ENCODE measurements around the gene CLCN1.
"Not testable (repeated sequence)": the region's sequence is repeated elsewhere in the genome, so short reads cannot be mapped to it uniquely, and the experiment has no call there.

Gene CLCN1

DNA sequence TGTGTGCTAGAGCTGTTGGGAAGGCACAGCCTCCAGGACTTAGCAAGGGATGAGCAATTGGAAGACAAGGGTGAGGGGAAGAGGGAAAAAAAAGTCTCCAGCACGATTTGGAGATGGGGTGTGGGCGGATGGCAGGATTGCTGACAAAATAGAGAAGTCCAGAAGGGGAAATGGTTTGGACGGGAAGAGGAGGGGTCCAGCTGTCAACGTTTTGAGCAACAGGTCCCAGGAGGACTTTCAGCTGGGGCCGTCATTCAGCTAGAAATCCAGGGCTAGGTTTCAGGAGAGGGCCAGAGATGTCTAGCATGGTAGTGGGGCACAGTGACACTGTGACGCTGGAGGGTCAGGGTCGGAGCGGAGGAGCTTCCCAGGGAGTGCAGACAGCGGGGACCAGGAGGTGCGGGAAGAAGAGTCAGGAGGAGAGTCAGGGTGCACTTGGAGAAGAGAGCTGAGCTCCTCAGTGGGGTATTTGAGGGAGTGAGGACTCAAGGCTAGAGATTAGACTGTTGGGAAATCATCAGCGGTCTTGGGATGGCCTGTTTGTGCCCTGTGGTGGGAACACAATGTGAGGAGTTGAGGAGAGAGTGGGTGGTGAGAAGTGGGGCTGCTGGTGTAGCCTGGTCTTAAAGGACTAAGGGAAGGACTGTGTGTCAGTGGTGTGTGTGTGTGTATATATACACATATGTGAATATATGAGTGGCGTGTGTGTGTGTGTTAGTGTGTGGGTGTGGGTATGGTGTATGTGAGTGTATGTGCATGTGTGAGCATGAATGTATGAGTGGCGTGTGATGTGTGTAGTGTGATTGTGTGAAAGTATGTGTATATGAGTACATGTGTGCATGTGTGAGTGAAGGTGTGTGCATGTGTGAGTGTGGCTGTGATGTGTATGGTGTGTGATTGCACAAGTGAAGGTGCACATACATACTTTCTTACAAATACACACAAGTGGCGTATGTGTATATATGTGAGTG, 69.0 kb downstream of the CLCN1 start:
- DNase-seq (ENCODE audit: low spot score), result no peak

DNA sequence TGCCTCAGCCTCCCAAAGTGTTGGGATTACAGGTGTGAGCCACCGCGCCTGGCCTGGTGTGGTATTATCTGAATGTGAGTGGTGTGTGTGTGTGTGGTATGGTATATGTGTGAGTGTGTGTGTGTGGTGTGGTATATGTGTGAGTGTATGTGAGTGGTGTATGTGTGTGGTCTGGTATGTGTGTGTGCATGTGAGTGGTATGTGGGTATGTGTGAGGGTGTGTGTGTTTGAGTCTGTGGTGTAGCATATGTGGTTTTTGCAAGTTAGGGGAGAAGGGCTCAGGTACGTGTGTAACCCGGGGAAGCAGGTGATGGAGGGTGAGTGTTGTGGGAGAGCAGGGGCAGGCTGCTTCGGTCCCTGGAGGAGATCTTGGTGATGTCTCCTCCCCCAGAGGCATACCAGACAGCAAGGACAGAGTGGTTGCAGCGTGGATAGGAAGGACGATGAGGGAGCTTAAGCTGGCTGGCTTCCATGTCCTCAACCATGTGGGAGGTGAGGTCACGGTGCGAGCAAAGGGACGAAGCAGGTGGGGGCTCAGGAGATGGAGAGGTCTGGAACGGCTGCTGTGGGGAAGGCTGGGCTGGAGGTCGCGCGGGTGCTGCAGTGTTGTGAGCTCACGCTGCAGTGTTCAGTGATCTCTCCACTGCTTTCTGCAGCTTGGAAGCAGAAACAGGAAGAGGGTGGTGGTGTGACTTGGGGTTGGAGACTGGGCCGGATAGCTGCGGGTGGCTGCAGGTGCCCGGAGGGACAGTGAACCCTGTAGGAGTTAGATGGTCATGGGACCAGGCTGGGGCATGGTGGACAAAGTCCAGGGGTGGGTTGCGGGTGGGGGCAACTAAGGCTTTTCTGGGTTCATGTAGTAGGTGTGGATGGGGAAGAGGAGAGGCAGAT, 70.2 kb downstream of the CLCN1 start:
- no peak for DNase-seq (ENCODE audit: low spot score)

DNA sequence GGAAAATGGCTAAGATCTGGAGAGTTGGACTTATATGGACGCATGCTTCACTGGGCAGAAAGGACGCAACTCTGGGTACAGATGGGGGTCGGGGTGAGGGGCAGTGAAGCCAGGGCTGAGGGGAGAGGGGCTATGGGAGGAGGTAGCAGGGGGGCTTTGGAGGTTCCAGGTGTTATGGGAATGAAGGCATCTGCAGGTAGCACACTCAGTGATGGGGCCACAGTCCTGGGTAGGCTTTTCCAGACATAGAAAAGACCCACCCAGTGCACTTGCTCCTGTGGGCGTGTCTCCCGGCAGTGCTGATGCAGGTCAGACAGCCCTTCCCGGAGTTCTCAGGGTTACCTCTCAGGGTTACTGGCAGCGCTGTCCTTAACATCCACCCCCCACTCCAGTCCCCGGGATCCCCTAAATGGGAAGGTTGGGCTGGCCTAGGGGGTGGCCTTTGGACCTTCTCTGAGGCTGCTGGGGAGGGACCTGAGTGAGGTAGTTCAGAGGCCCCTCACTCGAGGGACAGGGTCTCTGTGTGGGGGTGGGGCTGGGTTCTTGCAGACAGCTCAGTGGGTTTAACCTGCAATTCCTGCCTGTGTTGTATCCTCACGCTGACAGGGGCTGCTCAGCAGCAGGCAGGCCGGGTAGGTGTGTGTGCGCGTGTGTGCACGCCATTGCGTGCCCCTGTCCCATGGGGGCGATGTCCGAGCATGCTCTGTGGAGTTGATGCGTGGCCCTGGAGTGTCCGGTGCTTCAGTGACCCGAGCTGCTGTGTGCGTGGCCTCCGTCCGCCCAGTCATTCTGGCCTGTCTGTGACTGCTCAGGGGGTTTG, 71.5 kb downstream of the CLCN1 start:
- no peak for DNase-seq (ENCODE audit: low spot score)

DNA sequence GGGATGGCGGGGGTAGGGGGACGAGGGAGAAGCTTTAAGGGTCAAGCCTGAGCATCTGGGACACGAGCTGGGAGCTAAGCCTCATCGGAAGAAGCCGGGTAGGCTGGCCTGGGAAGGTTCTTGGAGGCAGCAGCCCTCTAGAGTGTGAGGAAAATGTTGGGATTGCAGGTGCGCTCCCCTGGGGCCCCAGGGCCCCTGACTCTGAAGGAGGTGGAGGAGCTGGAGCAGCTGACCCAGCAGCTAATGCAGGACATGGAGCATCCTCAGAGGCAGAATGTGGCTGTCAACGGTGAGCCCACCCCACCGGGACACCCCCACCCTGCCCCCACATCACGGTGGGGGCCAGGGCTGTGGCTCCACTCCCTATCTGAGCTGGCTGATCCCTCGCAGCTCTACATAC, 72.1 kb downstream of the CLCN1 start:
- no peak for DNase-seq (ENCODE audit: low spot score)

DNA sequence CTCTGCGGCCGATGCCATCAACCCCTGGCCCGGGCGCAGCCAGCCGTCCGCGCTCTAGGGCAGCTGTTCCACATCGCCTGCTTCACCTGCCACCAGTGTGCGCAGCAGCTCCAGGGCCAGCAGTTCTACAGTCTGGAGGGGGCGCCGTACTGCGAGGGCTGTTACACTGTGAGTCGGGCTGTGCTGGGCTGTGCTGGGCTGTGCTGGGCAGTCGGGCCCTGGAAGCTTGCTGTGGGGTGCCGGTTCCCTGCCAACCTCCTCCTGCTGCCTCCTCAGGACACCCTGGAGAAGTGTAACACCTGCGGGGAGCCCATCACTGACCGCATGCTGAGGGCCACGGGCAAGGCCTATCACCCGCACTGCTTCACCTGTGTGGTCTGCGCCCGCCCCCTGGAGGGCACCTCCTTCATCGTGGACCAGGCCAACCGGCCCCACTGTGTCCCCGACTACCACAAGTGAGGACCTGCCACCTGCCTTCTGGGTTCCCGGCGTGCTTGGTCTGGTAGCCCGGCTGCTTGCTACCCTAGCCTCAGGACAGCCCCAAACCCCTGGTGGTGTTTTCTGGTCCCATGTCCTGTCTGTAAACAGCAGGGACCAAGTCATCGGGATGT, 72.7 kb downstream of the CLCN1 start:
- no peak for DNase-seq (ENCODE audit: low spot score)

DNA sequence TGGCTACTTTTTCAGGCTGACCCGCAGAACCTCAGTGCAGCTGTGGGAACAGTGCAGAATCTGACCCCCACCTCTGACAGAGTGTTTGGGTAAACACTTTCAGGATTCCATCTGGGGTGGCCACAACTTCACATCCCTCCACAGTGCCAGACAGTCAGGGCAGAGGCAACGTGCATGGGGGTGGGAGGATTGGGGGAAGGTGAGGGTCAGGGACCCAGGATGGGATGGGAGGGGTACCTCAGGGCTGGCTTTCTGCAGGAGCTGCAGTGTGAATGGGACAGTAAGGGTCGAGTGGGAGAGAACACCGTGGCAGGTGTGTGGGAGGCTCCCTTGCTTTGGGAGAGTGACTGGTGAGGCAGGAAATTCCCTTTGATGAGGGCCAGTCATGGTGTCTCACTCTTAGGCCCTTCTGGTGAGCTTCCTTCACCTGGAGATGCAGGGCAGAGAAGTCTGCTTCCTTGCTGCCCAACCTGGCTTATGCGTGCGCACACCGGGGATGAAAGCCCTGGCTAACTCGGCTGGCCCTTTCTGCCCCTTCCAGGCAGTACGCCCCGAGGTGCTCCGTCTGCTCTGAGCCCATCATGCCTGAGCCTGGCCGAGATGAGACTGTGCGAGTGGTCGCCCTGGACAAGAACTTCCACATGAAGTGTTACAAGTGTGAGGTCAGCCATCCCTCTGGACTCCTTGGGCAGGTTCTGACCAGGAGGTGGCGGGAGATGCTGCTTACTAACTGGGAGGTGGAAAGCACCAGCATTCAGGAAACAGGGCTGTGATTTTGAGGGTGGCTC, 73.6 kb downstream of the CLCN1 start:
- no peak for DNase-seq (ENCODE audit: low spot score)

DNA sequence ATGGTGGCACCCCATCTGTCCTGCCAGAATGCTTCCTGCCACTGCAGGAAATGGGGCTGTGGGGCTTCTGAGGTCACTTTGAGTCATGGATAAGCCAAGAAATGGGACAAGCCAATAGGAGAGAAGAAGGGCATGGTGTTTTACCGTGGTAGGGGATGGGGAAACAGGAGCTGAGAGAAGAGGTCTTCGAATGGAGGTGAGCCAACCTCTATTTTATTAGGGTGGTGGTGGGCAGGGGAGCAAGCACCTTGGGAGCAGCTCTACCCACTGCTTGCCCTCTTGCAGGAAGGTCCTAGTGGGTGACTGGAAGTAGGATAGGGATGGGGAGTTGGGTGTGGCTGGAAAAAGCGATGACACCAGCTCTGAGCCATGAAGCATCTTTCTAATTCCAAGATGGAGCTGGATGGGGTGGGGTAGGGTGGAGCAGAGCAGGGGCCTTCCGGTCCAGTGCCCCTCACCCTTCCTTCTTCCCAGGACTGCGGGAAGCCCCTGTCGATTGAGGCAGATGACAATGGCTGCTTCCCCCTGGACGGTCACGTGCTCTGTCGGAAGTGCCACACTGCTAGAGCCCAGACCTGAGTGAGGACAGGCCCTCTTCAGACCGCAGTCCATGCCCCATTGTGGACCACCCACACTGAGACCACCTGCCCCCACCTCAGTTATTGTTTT, 74.3 kb downstream of the CLCN1 start:
- no peak for DNase-seq (ENCODE audit: low spot score)

DNA sequence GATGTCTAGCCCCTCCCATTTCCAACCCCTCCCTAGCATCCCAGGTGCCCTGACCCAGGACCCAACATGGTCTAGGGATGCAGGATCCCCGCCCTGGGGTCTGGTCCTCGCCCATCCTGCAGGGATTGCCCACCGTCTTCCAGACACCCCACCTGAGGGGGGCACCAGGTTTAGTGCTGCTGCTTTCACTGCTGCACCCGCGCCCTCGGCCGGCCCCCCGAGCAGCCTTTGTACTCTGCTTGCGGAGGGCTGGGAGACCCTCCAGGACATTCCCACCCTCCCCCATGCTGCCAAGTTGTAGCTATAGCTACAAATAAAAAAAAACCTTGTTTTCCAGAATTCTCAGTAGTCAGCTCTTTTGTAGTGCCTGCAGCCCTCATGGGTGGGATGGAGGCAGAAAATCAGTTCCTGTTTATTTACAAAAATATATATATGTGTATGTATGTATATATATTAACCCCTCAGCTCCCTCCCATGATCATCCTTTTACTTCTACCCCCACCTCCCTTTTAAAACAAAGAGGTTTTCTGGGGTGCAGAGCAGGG, 74.9 kb downstream of the CLCN1 start:
- DNase-seq (ENCODE audit: low spot score), result no peak

DNA sequence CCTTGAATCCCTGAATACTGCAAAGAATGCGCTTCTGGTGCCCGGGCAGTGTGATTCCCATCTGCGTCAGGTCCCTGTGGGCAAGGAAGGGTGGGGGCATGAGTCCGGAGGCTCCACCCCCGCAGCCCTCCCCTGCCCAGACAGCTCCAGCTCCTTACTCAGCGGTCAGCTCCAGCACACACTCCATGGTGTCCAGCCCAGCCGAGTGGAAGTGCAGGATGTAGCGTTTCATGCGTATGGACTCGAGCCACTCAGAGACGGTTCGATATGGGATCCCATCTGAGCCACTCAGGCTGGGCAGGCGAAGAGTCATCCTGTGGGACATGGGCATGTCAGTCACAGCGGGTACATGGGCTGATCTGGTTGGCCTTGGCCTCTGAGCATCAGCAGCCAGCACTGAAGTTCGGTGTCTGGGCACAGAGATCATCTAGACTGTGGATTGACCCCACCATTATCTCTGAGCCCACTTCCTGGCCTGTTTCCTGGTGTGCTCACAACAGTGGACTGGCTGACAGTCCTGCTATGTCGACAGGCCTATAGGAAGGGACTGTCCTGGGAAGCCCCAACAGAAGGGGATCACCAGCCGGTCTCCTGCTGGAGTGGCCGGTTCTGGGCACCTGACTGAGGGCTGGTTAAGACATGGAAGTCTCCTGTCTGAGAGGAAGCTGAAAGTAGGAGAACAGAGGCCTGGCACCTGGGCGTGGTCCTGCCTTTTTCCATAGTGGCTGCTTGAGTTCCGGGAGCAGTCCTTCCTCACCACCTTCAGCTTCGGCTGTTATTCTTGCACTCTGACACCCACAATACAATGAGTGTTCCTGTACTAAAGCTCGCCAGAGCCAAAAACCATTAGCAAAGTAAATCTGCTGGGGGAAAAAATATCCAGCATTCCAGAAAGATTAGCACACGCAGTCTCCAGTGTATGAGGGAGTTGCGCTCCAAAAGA, 75.8 kb downstream of the CLCN1 start:
- DNase-seq (ENCODE audit: low spot score), result no peak

DNA sequence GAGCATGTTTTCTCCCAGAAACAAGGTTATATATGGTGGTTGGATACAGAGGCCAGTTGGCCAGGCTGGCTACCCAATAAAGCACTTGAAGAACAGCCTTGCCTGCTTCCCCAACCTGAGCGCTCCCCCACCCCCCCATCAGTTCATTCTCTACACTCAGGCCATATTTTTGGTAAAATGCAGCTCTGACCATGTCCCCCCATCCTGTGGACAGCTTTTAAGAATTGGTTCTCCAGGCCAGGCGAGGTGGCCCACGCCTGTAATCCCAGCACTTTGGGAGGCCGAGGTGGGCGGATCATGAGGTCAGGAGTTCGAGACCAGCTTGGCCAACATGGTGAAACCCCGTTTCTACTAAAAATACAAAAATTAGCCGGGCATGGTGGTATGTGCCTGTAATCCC, 76.5 kb downstream of the CLCN1 start:
- DNase-seq (ENCODE audit: low spot score), result not testable (repeated sequence)

DNA sequence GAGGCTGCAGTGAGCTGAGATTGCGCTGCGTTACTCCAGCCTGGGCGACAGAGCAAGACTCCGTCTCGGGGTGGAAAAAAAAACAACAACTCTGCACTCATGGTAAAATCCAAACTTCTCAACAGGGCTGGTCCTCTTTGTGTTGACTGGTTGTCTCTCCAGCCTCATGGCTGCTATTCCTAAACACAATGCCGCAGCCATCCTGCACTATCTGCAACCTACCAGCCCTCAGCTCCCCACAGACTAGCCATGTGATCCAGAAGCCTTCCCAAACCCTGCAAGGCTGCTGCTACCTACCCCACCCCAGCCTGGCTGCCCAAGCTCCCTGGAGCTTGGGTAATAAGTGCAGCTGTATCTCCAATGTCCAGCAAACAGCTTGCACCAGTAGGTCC, 77.0 kb downstream of the CLCN1 start:
- DNase-seq (ENCODE audit: low spot score), result no peak

DNA sequence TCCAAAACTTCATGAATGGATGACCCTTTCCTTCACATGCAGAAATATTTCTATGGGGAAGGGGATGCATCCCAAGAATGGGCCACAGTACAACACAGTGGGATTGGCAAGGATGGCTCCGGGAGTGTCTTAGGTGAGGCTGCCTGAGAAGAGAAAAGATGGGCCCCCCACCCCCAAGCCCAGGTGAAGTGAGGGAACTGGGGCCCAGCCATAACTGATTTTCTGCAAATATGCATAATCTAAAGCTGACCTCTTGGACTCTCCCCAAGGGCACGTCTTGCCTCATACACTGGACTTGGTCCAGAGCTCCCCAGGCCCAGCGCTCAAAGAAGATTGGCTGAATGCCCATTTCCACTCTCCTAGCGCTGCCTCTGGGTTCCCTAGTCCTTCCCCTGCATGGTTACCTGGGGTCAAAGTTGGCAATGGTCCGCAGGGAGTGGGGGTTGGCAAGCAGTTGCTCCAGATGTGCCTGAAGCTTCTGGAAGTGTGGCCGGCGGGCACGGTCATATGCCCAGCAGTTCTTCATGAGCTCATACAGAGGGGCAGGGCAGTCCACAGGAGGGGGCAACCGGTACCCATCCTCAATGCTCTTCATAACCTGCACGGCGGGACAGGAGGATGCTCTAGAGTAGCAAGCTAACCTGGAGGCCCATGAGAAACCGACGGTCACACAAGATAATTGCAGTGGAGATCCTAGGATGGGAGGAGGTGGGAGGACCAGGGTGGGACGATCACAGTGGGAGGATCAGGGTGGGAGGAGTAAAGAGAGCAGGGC, 77.5 kb downstream of the CLCN1 start:
- DNase-seq (ENCODE audit: low spot score), result no peak

DNA sequence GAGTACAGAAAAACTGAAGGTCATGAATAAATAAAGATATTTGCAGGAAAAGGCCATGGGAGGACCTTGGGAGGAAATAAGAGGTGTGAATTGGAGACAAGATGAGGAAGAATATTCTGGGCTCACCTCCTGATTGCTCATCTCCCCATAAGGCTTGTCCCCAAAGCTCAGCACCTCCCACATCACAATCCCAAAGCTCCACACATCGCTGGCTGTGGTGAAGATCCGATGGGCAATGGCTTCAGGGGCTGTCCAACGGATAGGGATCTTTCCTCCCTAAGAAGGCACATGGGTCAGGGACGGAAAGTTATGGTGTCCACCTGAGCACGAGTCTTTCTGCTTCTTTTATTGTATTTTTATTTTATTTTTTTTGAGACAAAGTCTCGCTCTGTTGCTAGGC, 78.2 kb downstream of the CLCN1 start:
- no peak for DNase-seq (ENCODE audit: low spot score)

DNA sequence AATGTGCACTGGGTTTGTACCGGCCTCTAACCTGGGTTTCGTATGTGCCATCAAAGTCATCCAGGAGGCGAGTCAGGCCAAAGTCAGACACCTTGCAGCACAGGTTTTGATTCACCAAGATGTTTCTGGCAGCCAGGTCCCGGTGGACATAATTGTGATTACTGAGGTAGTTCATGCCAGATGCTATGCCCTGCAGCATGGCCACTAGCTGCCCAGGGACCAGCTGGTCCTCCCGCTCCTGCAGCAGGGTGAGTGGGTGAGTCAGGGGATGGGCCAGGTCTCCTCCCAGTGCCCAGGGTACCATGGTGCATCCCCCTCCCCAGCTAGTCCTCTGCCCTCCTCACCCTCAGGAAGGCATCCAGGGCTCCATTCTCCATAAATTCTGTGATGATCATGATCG, 78.9 kb downstream of the CLCN1 start:
- DNase-seq (ENCODE audit: low spot score), result no peak

DNA sequence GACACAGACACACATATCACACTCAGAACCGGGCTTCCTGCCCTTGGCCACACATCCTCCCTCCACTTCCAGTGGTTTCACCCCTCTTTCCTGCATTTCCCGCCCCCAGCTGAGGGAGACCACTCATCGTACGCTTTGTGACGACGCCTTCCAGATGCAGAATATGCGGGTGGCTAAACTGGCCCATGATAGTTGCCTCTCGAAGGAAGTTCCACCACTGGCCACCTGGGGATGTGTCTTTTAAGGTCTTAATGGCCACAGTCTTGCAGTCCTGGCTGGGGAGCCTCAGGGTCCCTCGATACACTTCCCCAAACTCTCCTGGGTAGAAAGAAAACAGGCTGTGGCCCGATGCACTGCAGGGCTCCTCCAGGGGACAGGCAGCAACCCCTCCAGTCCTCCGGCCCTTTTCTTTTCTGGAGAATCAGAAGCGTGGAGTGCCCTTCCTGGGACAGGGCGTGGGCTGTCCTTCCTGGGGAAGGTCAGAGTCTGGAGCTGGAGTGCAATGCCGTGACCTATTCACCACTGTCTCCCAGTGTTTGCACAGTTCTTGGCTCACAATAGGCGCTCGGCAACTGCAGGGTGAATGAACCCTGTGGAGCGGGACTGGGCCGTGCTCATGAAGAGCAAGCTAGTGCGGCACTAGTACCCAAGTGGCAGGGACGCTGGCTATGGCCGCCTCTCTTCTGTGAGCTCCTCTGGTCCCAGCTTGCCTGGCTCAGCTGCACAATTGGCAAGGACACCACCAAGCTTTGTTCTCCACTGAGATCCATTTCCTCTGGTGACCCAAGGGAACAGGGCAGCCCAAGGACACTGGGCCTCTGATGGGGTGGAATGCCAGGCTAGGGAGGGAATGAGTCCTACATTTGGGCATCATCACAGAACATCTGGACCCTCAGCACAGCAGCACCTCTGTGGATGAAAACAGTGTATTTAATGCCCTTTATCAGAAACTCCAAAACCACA, 79.6 kb downstream of the CLCN1 start:
- DNase-seq (ENCODE audit: low spot score), result no peak

DNA sequence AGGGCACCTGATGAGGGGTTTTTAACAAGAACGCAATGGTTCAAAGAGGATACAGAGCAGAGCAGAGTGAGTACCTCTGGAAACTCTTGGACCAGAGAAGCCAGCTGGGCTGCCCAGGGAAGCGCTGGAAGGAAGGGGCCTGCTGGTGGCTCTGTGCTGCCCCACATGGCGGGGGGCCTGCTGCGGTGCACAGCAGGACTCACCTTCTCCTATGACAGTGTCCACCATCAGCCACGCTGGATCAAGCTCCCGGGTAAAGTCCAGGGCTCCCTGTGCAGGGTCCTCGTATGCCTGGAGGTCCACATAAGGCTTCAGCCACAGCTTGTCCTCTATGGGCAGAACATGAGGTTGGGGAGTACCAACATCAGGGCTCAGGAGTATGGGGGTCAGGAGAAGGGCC, 80.3 kb downstream of the CLCN1 start:
- DNase-seq (ENCODE audit: low spot score), result no peak

Data from LoVo (cell line).